Natural killer cell (primary cell): ENCODE data around the gene CHCHD3. TPM values are rescaled to one million over a fixed set of nuclear protein-coding genes. Genes with fewer than 3 reads are reported as not detected.
A peak's percentile ranks its signal among the peaks of the same experiment; 100 is the strongest.

Source experiments
- ATAC-seq, 3 donors: fragments of 150-1000 bp in 2 of 3; fragments of 200-7000 bp in 1 of 3; cut with Tn5 transposase; 1 replicate in 1 of 3; 2 replicates in 2 of 3; pipeline ENCODE4 v1.10.0; 2021; ENCODE audit warnings: mild to moderate bottlenecking in 2 of 3, moderate library complexity in 2 of 3
- DNase-seq, 2 donors: peaks; one replicate each; pipeline versions ENCODE4 v3.0.0 to v3.0.0-alpha.2; 2013 to 2021; ENCODE audit warnings: mixed read lengths in 1 of 2
- H3K27ac ChIP-seq: one replicate; pipeline ENCODE4 v1.5.1; 2013; ENCODE audit warnings: mild to moderate bottlenecking, low read length
- H3K27me3 ChIP-seq: one replicate; pipeline ENCODE4 v1.6.1; 2013; ENCODE audit warnings: low read length; ENCODE audit not compliant: control insufficient read depth, insufficient read depth
- H3K36me3 ChIP-seq: one replicate; pipeline ENCODE4 v1.6.1; 2013; ENCODE audit warnings: low read length; ENCODE audit not compliant: control insufficient read depth, insufficient read depth
- H3K4me1 ChIP-seq: one replicate; pipeline ENCODE4 v1.6.1; 2013; ENCODE audit warnings: low read length; ENCODE audit not compliant: control insufficient read depth, insufficient read depth
- H3K4me3 ChIP-seq: one replicate; pipeline ENCODE4 v1.5.1; 2013; ENCODE audit warnings: low read length
- H3K9me3 ChIP-seq: one replicate; pipeline ENCODE4 v1.6.1; 2013; ENCODE audit warnings: low read length; ENCODE audit not compliant: control insufficient read depth, insufficient read depth
- H3K27ac Mint-ChIP-seq, 2 donors: one replicate each; pipeline ENCODE4 v1.8.0; 2022; ENCODE audit warnings: mild to moderate bottlenecking in 2 of 2, mixed read lengths in 2 of 2, moderate library complexity in 1 of 2
- H3K27me3 Mint-ChIP-seq, 2 donors: one replicate each; pipeline ENCODE4 v1.8.0; 2022; ENCODE audit warnings: low read depth in 2 of 2, mixed read lengths in 2 of 2
- H3K36me3 Mint-ChIP-seq: one replicate; pipeline ENCODE4 v1.8.0; 2022; ENCODE audit warnings: mixed read lengths
- H3K4me1 Mint-ChIP-seq, 2 donors: one replicate each; pipeline ENCODE4 v1.8.0; 2022; ENCODE audit warnings: mixed read lengths in 2 of 2
- H3K4me3 Mint-ChIP-seq: one replicate; pipeline ENCODE4 v1.8.0; 2022; ENCODE audit warnings: mild to moderate bottlenecking, moderate library complexity, mixed read lengths
- H3K9me3 Mint-ChIP-seq, 2 donors: one replicate each; pipeline ENCODE4 v1.8.0; 2022; ENCODE audit warnings: mixed read lengths in 2 of 2
- WGBS: methylation state at CpG from one replicate; pipeline ENCODE4 v1.1.7; 2013; ENCODE audit warnings: missing lambda C conversion rate; ENCODE audit not compliant: insufficient coverage; 5-methylcytosine and 5-hydroxymethylcytosine counted together
- intact Hi-C: fragments of 100-400 bp; cut with micrococcal nuclease; formaldehyde crosslinking; loops from one replicate; pipeline ENCODE4 v1.14.2; 2022
- total RNA-seq, 4 donors: library from RNA; stranded (reverse); fragments of 120-200 nt in 1 of 4; gene quantifications; one replicate each; pipeline versions ENCODE4 v1.2.3 to v1.2.4, GENCODE V29; 2013 to 2022
- TF ChIP-seq, protein P1 (sequence below): fragments of 200-600 bp; IDR thresholded peaks from one replicate; pipeline ENCODE4 v1.8.0; 2022; ENCODE audit warnings: antibody characterized with exemption

The CHCHD3 gene
- total RNA-seq, 3 donors from 2014 or later (not counting 1 experiment from before 2014, with no cell fraction given), result 35.2 to 41.0 (median 35.9) TPM

DNA sequence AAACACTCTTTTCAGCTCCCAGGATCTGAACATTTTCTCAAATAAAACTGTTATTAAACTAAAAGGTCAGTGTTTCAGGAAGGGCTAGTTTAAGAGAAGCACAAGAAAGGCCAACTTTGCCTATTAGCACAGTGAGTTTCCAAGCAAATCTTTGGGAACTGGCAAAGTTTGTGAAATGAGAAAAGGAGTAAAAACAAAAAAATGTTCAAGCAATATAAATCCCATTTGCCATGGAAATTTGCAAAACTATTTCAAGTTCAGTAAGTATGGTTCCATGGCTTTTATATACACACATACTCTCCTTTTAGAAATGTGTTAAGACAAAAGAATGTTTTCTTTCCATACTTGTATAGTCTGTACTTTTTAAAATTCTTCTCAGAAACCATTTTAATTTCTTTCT, 51.5 kb downstream of the CHCHD3 start:
- Mint-ChIP-seq H3K27ac (no peak overlapping the region), H3K27me3 (no peaks in the 10 kb centered on the region), H3K4me3 (no peak overlapping the region), H3K4me1 (peaks cover 11 to 23% of the 10 kb centered on the region in 2 donors), H3K36me3 (no peaks in the 10 kb centered on the region), H3K9me3 (no peaks in the 10 kb centered on the region)
- Histone ChIP-seq H3K4me3 (no peak overlapping the region), H3K27ac (no peak overlapping the region), H3K36me3 (no peaks in the 10 kb centered on the region), H3K4me1 (peaks cover 5% of the 10 kb centered on the region), H3K9me3 (no peaks in the 10 kb centered on the region), H3K27me3 (no peaks in the 10 kb centered on the region)
- DNase-seq (no peak), ATAC-seq (no peak)
- intact Hi-C loops, result no loop called here
- TF ChIP-seq, protein P1, sequence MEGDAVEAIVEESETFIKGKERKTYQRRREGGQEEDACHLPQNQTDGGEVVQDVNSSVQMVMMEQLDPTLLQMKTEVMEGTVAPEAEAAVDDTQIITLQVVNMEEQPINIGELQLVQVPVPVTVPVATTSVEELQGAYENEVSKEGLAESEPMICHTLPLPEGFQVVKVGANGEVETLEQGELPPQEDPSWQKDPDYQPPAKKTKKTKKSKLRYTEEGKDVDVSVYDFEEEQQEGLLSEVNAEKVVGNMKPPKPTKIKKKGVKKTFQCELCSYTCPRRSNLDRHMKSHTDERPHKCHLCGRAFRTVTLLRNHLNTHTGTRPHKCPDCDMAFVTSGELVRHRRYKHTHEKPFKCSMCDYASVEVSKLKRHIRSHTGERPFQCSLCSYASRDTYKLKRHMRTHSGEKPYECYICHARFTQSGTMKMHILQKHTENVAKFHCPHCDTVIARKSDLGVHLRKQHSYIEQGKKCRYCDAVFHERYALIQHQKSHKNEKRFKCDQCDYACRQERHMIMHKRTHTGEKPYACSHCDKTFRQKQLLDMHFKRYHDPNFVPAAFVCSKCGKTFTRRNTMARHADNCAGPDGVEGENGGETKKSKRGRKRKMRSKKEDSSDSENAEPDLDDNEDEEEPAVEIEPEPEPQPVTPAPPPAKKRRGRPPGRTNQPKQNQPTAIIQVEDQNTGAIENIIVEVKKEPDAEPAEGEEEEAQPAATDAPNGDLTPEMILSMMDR, result no peak

DNA sequence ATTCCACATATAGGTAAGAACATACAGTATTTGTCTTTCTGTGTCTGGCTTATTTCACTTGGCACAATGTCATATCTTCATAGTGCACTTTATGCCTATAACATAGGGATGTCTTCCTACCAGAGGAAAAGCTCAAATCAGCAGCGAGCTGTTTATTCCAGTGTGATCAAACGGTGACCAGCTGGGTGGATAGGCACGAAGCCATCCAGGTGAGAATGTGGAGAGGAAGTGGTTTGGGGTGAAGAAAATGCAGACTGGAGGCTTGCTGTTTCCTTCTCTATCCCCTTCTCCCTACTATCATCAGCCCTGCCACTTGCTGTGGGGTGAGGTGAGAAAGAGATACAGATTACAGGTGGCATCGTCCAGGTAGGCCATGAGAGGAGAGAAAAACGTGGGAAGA, 52.4 kb downstream of the CHCHD3 start:
- ATAC-seq (no peak), DNase-seq (no peak)
- Histone ChIP-seq H3K27ac (no peak overlapping the region), H3K4me3 (no peak overlapping the region), H3K27me3 (no peaks in the 10 kb centered on the region), H3K4me1 (peaks cover 5% of the 10 kb centered on the region), H3K36me3 (no peaks in the 10 kb centered on the region), H3K9me3 (no peaks in the 10 kb centered on the region)
- Mint-ChIP-seq H3K4me3 (no peak overlapping the region), H3K4me1 (peaks cover 11 to 18% of the 10 kb centered on the region in 2 donors), H3K36me3 (no peaks in the 10 kb centered on the region), H3K9me3 (no peaks in the 10 kb centered on the region), H3K27me3 (no peaks in the 10 kb centered on the region), H3K27ac (peak overlapping the region in 1 of 2 donors; percentile 25)
- TF ChIP-seq, protein P1, result no peak
- WGBS, result 39% methylated on average over 5 of the region's 5 CpGs
- intact Hi-C loops, result no loop called here

DNA sequence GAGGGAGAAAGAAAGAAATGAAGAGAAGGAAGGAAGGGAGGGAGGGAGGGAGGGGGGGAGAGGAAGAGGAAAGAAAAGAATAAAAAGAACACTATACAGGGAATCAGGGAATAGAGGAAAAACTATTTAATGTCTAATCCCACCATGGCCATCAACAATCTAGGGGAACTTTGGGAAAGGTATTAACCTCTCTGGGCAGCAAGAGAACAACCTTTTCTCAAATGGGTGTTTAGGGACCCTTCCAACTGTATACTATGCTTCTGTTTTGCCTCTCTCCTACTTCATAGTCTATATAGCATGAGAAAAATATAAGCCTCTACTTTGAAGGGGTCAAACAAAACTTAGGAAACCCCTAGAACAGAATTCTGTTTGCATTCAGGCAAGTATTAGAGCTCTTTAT, 54.5 kb downstream of the CHCHD3 start:
- no peaks in the 10 kb centered on the region for H3K27me3 Mint-ChIP-seq
- ATAC-seq, result no peak
- H3K4me1 Mint-ChIP-seq, result peaks cover 11 to 14% of the 10 kb centered on the region in 2 donors
- Histone ChIP-seq H3K4me3 (no peak overlapping the region), H3K27ac (no peak overlapping the region), H3K27me3 (no peaks in the 10 kb centered on the region), H3K36me3 (no peaks in the 10 kb centered on the region), H3K4me1 (peaks cover 5% of the 10 kb centered on the region), H3K9me3 (no peaks in the 10 kb centered on the region)
- TF ChIP-seq, protein P1, result no peak
- intact Hi-C loops, result no loop called here
- no peak overlapping the region for H3K27ac Mint-ChIP-seq
- H3K4me3 Mint-ChIP-seq, result no peak overlapping the region
- no peaks in the 10 kb centered on the region for H3K36me3 Mint-ChIP-seq
- H3K9me3 Mint-ChIP-seq, result no peaks in the 10 kb centered on the region
- DNase-seq, result no peak

DNA sequence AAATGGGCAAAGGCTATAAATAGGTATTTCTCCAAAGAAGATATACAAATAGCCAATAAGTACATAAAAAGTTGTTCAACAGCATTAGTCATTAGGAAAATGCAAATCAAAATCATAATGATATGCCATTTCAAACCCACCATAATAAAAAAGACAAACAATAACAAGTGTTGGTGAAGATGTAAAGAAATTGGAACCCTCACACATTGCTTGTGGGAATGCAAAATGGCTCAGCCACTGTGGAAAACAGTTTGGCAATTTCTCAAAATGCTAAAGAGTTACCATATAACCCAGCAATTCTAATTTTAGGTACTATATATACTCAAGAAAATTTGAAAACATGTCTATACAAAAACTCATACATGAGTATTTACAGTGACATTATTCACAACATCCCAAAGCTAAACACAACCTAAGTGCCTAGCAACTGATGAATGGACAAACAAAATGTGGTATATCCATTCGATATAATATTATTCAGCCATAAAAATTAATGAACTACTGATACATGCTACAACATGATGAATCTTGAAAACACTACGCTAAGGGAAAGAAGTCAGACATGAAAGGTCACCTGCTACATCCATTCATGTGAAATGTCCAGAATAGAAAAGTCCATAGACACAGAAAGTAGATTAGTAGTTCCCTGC, 55.6 kb downstream of the CHCHD3 start:
- Mint-ChIP-seq H3K4me3 (no peak overlapping the region), H3K27me3 (no peaks in the 10 kb centered on the region), H3K4me1 (peaks cover 11 to 14% of the 10 kb centered on the region in 2 donors), H3K27ac (no peak overlapping the region), H3K9me3 (no peaks in the 10 kb centered on the region), H3K36me3 (no peaks in the 10 kb centered on the region)
- TF ChIP-seq, protein P1, result no peak
- peaks cover 5% of the 10 kb centered on the region for H3K4me1 ChIP-seq
- no peaks in the 10 kb centered on the region for H3K36me3 ChIP-seq
- no peak overlapping the region for H3K4me3 ChIP-seq
- DNase-seq, result no peak
- no peak overlapping the region for H3K27ac ChIP-seq
- 100% methylated on average over 2 of the region's 2 CpGs for WGBS
- no peaks in the 10 kb centered on the region for H3K27me3 ChIP-seq
- no peaks in the 10 kb centered on the region for H3K9me3 ChIP-seq
- intact Hi-C loops, result no loop called here
- ATAC-seq, result no peak
